ENCODE measurements around the gene AMN.

Gene AMN

DNA sequence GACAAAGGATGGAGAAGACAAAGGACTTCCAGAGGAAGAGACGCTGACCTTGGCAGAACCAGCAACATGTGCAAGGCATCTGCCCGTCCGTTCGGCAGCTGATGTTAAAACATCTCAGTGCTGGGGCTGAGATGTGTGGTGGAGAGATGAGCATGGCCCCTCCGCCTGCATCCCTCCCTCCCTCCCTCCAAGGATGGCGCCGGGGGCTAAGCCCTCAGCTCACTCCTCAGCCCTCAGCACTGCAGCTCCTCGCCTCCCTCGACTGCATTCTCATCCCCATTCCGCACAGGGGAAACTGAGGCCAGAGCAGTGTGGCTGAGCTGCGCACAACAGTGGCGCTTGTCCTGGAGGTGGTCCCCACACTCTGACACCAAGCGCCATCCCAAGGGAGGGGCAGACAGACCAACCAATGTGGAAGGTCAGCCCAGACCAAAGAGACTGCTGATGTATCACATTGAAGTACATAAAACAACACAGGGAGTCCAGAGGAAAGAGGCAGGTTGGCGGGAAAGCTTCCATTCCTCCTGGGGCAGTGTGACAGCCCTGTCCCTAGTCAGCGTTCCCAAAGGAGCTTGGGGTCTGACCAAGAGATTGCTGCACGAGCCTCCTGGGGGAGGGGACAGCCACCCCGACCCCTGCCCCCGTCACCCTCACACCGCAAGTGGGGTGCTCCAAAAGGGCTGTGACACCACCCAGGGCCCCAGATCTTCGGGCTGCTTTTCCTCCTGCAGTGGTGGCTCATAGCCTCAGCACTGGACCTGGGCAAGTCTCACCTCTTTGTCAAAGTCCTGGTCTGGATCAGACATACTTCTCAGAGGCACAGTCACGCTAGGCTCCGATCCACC lies 15.1 kb downstream of the AMN start:
- Histone ChIP-seq H3K4me3 (ENCODE audit: low read depth, low read length) (no peak overlapping the region), H3K27ac (no peak overlapping the region), H3K27me3 (ENCODE audit: insufficient read depth, low read depth, severe bottlenecking) (no peaks in the 10 kb centered on the region), H3K36me3 (peaks cover 30% of the 10 kb centered on the region), H3K9me3 (ENCODE audit: severe bottlenecking) (no peaks in the 10 kb centered on the region)
- DNase-seq: no peak
- TF ChIP-seq, protein P1, sequence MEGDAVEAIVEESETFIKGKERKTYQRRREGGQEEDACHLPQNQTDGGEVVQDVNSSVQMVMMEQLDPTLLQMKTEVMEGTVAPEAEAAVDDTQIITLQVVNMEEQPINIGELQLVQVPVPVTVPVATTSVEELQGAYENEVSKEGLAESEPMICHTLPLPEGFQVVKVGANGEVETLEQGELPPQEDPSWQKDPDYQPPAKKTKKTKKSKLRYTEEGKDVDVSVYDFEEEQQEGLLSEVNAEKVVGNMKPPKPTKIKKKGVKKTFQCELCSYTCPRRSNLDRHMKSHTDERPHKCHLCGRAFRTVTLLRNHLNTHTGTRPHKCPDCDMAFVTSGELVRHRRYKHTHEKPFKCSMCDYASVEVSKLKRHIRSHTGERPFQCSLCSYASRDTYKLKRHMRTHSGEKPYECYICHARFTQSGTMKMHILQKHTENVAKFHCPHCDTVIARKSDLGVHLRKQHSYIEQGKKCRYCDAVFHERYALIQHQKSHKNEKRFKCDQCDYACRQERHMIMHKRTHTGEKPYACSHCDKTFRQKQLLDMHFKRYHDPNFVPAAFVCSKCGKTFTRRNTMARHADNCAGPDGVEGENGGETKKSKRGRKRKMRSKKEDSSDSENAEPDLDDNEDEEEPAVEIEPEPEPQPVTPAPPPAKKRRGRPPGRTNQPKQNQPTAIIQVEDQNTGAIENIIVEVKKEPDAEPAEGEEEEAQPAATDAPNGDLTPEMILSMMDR (IDR thresholded peaks at IDR 0.05; ENCODE audit: low read depth, low read length): no peak

DNA sequence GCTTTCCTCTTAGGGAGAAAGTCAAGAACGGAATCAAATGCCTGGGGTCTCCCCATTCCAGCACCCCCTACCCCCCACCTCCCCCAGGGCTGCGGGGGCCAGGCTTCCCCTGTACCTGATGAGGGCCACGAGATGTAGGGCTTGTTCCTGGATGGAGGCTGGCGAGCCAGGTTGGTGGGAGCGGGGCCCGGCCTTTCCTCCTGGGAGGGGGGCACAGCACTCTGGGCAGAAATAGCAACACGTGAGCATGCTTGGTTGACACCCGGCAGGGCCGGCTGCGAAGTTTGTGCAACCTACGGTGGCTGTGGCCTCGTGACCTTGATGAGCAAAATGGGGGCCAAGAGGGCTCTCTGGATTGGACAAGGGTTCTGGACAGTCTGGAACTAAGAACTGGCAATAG lies 15.7 kb downstream of the AMN start:
- peaks cover 30% of the 10 kb centered on the region for H3K36me3 ChIP-seq
- H3K4me3 ChIP-seq (ENCODE audit: low read depth, low read length): no peak overlapping the region
- H3K27ac ChIP-seq: no peak overlapping the region
- no peaks in the 10 kb centered on the region for H3K27me3 ChIP-seq (ENCODE audit: insufficient read depth, low read depth, severe bottlenecking)
- TF ChIP-seq, protein P1 (IDR thresholded peaks at IDR 0.05; ENCODE audit: low read depth, low read length): no peak
- DNase-seq: no peak
- no peaks in the 10 kb centered on the region for H3K9me3 ChIP-seq (ENCODE audit: severe bottlenecking)

- DNase-seq: no peak
- H3K27me3 ChIP-seq (ENCODE audit: insufficient read depth, low read depth, severe bottlenecking): no peaks in the 10 kb centered on the region
- no peak overlapping the region for H3K27ac ChIP-seq
- H3K9me3 ChIP-seq (ENCODE audit: severe bottlenecking): no peaks in the 10 kb centered on the region
- H3K4me3 ChIP-seq (ENCODE audit: low read depth, low read length): no peak overlapping the region
- peaks cover 38% of the 10 kb centered on the region for H3K36me3 ChIP-seq
- TF ChIP-seq, protein P1 (IDR thresholded peaks at IDR 0.05; ENCODE audit: low read depth, low read length): no peak
These were observed 16.9 kb downstream of the AMN start for GRCh38 chr14:102939329-102939728.

DNA sequence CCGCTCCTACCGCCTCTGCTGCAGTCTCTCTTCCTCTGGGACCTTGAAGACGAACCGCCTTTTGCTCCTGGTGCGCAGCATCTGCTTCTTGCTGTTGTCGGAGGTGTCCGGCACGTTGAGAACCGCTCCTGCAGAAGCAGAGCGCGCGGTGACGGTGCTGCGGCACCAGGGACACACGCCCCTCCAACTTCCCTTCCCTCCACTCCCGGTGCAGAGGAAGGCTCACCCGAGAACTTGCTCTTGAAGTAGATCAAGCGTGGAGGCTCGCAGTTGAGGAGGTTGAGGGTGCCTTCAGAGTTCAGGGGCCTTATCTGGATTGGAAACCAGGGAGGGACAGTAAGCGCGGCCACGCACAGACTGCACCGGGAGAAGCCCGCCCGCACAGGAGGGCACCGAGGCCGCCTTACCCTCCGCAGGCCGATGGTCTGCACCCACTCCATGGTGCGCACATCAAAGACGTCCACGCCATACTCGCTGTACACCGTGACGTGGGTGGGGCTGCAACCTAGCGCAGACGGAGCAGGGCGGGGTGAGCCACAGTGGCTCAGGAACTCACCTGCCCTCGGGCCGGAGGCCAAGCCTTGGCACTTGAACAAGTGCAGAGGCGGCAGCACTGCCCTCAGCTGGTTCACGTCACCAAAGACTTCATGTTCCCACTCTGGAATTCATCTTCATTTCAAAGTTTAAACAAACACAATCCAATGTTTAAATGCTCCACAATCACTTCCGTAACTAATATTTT lies 17.5 kb downstream of the AMN start:
- H3K27ac ChIP-seq: no peak overlapping the region
- H3K4me3 ChIP-seq (ENCODE audit: low read depth, low read length): no peak overlapping the region
- H3K9me3 ChIP-seq (ENCODE audit: severe bottlenecking): no peaks in the 10 kb centered on the region
- H3K36me3 ChIP-seq: peaks cover 45% of the 10 kb centered on the region
- no peak for DNase-seq
- TF ChIP-seq, protein P1 (IDR thresholded peaks at IDR 0.05; ENCODE audit: low read depth, low read length): no peak
- no peaks in the 10 kb centered on the region for H3K27me3 ChIP-seq (ENCODE audit: insufficient read depth, low read depth, severe bottlenecking)

- Histone ChIP-seq H3K27ac (no peak overlapping the region), H3K4me3 (ENCODE audit: low read depth, low read length) (no peak overlapping the region), H3K27me3 (ENCODE audit: insufficient read depth, low read depth, severe bottlenecking) (no peaks in the 10 kb centered on the region), H3K9me3 (ENCODE audit: severe bottlenecking) (no peaks in the 10 kb centered on the region), H3K36me3 (peaks cover 53% of the 10 kb centered on the region)
- TF ChIP-seq, protein P1 (IDR thresholded peaks at IDR 0.05; ENCODE audit: low read depth, low read length): no peak
- no peak for DNase-seq
These were observed 18.4 kb downstream of the AMN start for GRCh38 chr14:102940729-102941362.
